GM23338 (cell line): ENCODE data around the gene SDF2L1.

Source experiments
- ETS1 ChIP-seq: IDR thresholded peaks from 2 replicates; pipeline ENCODE4 v1.6.1; 2016; ENCODE audit warnings: antibody characterized with exemption
- EZH2 ChIP-seq: fragments of 200-600 bp; sonication (generic); IDR thresholded peaks from one replicate; pipeline ENCODE4 v1.8.0; 2017; ENCODE audit warnings: antibody characterized with exemption, mild to moderate bottlenecking, low read depth; ENCODE audit not compliant: unreplicated experiment
- EZH2phosphoT487 ChIP-seq: fragments of 200-600 bp; sonication (generic); IDR thresholded peaks from one replicate; pipeline ENCODE4 v1.8.1; 2018; ENCODE audit warnings: antibody characterized with exemption; ENCODE audit not compliant: unreplicated experiment
- POLR2AphosphoS5 ChIP-seq: IDR thresholded peaks from 2 replicates; pipeline ENCODE4 v1.6.1; 2016; ENCODE audit warnings: antibody characterized with exemption, low read depth
- REST ChIP-seq: IDR thresholded peaks from one replicate; pipeline ENCODE4 v1.6.1; 2018; ENCODE audit warnings: antibody characterized with exemption; ENCODE audit not compliant: unreplicated experiment
- TF ChIP-seq, protein P1 (sequence below), 2 experiments: fragments of 200-600 bp in 1 of 2; sonication (generic) in 1 of 2; conservative IDR thresholded peaks; 2 replicates each; pipeline versions ENCODE4 v1.5.1 to v1.6.1; 2016 to 2017; ENCODE audit warnings: antibody characterized with exemption in 2 of 2, low read depth in 2 of 2, mild to moderate bottlenecking in 2 of 2, moderate library complexity in 1 of 2

DNA sequence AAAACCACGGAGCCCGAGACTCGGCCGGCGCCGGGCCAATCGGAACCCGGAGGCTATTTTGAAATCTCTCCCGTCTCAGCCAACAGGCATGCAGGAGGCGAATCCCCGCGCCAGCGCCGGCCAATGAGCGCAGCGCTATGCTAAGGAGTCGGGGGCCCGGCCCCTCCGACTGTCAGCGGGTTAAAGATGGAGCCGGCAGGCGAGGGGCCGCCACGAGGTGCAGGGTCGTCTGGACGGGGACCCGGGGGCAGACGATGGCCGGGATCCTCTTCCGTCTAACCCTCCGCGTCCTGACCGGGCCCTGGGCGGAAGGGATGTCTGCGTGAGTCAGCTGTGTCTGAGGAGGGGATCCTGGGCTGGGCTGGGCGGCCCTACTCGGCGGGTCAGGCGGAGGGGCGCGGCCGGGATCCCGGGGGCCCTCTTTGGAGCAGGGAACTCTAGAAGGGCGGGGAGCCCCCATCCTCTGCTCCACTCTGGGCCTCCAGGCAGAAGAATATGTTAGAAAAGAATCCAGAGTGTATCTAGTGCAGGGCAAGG, 10.0 kb downstream of the SDF2L1 start:
- TF ChIP-seq, protein P1, sequence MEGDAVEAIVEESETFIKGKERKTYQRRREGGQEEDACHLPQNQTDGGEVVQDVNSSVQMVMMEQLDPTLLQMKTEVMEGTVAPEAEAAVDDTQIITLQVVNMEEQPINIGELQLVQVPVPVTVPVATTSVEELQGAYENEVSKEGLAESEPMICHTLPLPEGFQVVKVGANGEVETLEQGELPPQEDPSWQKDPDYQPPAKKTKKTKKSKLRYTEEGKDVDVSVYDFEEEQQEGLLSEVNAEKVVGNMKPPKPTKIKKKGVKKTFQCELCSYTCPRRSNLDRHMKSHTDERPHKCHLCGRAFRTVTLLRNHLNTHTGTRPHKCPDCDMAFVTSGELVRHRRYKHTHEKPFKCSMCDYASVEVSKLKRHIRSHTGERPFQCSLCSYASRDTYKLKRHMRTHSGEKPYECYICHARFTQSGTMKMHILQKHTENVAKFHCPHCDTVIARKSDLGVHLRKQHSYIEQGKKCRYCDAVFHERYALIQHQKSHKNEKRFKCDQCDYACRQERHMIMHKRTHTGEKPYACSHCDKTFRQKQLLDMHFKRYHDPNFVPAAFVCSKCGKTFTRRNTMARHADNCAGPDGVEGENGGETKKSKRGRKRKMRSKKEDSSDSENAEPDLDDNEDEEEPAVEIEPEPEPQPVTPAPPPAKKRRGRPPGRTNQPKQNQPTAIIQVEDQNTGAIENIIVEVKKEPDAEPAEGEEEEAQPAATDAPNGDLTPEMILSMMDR (conservative IDR thresholded peaks at IDR 0.05; ENCODE audit: low read depth in 2 of 2), result no peak
- TF ChIP-seq ETS1 (no peak), REST (no peak), POLR2AphosphoS5 (peak; percentile 75), EZH2 (no peak), EZH2phosphoT487 (no peak)
